Muscle of arm (tissue), 12 donors: ENCODE data around the gene C2orf92. TPM values are rescaled to one million over a fixed set of nuclear protein-coding genes. Genes with fewer than 3 reads are reported as not detected.

Experiments used
- DNase-seq: peaks from one replicate; pipeline ENCODE4 v3.0.0-alpha.2; 2013
- polyA plus RNA-seq, 12 donors: library from polyadenylated mRNA; unstranded; fragments of 120-200 nt; gene quantifications; one replicate each; pipeline ENCODE4 v1.2.1, GENCODE V29; 2013; ENCODE audit not compliant: insufficient read length in 12 of 12

The C2orf92 gene
- polyA plus RNA-seq, 12 donors: 6.6 to 31.4 (median 17.0) TPM; not detected in 2

GRCh38 chr2:97742381-97742847 lies 72.9 kb downstream of the C2orf92 start:
- no peak for DNase-seq

- no peak for DNase-seq
Measured at GRCh38 chr2:97743913-97744312, 74.4 kb downstream of the C2orf92 start.

- DNase-seq: no peak
Measured at GRCh38 chr2:97745474-97746174, 76.1 kb downstream of the C2orf92 start.

DNA sequence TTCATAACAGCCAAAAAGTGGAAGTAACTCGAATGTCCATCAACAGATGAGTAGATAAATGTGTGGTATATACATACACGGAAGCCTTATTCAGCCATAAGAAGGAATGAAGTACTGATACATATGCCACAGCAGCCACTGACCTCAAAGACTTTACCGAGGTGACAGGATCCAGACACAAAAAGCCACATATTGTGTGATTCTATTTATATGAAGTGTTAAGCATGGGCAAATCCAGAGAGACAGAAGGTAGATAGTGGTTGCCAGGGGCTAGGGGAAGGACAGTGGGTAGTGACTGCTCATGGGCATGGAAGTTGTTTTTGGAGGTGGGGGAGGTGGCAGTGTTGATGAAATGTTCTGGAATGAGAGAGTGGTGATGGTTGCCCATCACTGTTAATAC lies 77.8 kb downstream of the C2orf92 start:
- DNase-seq: no peak

- DNase-seq: no peak
Measured at GRCh38 chr2:97747716-97748115, 78.2 kb downstream of the C2orf92 start.

DNA sequence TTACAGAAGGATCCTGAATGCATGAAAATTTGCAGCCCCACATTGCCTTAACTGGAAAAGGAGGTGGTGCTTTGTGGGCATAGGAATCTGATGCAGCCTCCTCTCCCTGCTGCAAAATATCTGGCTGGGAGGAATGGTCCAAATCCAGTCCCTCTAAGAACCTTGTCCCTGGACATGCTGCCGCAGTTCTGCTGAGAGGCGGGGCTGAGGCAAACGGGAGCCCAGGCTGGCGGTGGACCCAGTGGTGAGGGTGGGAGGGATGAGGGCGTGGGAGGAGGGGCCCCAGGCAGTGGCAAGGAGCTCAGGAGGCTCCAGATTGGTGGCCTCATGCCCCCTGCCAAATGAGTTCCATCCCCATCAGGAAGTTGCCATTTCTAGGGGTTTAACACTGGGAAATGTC lies 80.1 kb downstream of the C2orf92 start:
- DNase-seq: no peak

- no peak for DNase-seq
Measured at GRCh38 chr2:97750017-97750416, 80.5 kb downstream of the C2orf92 start.

DNA sequence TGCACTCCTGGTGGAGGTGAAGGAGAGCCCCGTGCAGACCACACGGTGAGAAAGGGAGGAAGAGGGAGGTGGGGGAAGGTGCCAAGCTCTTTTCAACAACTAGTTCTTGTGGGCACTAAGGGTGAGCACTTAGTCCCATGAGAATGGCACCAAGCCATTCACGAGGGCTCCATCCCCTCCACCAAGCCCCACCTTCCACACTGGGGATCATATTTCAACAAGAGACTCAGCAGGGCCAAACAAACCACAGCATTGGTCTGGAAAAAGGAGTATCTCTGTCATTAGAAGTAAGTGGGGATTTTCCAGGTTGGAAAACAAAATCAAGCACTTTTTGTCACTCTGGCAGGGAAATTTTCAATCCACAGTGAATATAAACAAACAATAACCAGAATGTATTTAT lies 82.2 kb downstream of the C2orf92 start:
- no peak for DNase-seq

Other genes with a start within 250 kb of the C2orf92 start
- gene ANKRD36B, start 79.8 kb upstream of the C2orf92 start, polyA plus RNA-seq: 10 to 100 TPM in 10 of 12 donors, 1 to 10 TPM in 1, not detected in 1; 9.1 to 36.2 (median 21.9) TPM
- gene COX5B, start 23.7 kb upstream of the C2orf92 start, polyA plus RNA-seq: 100 to 1,000 TPM in 11 of 12 donors, not detected in 1; 120 to 186 (median 161) TPM
- gene ACTR1B, start 5.7 kb upstream of the C2orf92 start, polyA plus RNA-seq: 10 to 100 TPM in 11 of 12 donors, not detected in 1; 29.8 to 50.0 (median 43.0) TPM
- gene ZAP70, start 43.9 kb downstream of the C2orf92 start, polyA plus RNA-seq: 1 to 10 TPM in 11 of 12 donors, not detected in 1; 1.5 to 9.0 (median 2.9) TPM